LoVo (cell line): ENCODE data around the gene PDE7B.

Experiments
- DNase-seq: peaks from one replicate; pipeline ENCODE4 v3.0.0-alpha.2; 2016; ENCODE audit warnings: low spot score

PDE7B gene

DNA sequence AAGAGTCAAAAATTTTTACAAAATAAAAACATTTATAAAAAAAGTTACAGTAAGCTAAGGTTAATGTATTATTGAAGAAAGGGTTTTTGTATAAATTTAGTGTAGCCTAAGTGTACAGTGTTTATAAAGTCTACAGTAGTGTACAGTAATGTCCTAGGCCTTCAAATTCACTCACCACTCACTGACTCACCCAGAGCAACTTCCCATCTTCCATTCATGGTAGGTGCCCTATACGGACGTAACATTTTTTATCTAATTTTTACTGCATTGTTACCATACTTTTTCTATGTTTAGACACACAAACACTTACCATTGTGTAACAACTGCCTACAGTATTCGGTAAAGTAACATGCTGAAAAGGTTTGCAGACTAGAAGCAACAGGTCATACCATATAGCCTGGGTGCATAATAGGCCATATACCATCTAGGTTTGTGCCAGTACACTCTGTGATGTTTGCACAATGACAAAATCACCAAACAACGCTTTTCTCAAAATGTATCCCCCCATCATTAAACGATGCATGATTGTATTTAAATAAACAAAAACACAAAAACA is 392.6 kb downstream of the PDE7B start:
- no peak for DNase-seq
